ENCODE data around the gene PIK3R5.
"Not testable (repeated sequence)": the region's sequence is repeated elsewhere in the genome, so short reads cannot be mapped to it uniquely, and the experiment has no call there.

Gene PIK3R5

GRCh38 chr17:8865811-8866210 is 99.7 kb downstream of the PIK3R5 start:
- no peak for DNase-seq (ENCODE audit: extremely low read depth in 1 of 2, low read depth in 1 of 2)

GRCh38 chr17:8865385-8865784 is 100.1 kb downstream of the PIK3R5 start:
- no peak for DNase-seq (ENCODE audit: extremely low read depth in 1 of 2, low read depth in 1 of 2)

GRCh38 chr17:8862213-8863056 is 103.1 kb downstream of the PIK3R5 start:
- DNase-seq (ENCODE audit: extremely low read depth in 1 of 2, low read depth in 1 of 2) = no peak

GRCh38 chr17:8861495-8862181 is 103.9 kb downstream of the PIK3R5 start:
- DNase-seq (ENCODE audit: extremely low read depth in 1 of 2, low read depth in 1 of 2) = no peak

DNA sequence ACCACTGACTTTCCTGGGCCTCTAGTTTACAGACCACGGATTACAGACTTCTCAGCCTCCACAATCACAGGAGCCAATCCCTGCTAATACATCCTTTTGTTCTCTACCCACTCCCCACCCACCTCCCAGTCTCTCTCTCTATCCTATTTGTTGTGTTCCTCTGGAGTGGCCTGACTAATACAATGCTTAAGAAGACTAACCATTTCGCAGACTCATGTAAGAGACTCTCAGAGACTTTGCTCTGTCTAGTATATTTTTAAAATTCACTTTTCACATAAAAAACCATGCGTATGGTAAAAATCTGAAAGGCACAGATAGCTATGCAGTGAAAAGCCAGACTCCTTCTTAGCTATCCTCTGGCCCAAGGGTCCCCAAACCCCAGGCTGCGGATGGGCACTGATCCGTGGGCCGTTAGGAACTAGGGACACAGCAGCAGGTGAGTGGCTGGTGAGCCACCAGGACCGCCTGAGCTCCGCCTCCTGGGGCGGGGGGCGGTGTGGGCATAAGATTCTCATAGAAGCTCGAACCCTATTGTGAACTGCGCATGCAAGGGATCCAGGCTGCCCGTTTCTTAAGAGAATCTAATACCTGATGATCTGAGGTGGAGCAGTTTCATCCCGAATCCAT is 105.6 kb downstream of the PIK3R5 start:
- DNase-seq (ENCODE audit: extremely low read depth in 1 of 2, low read depth in 1 of 2) = no peak

DNA sequence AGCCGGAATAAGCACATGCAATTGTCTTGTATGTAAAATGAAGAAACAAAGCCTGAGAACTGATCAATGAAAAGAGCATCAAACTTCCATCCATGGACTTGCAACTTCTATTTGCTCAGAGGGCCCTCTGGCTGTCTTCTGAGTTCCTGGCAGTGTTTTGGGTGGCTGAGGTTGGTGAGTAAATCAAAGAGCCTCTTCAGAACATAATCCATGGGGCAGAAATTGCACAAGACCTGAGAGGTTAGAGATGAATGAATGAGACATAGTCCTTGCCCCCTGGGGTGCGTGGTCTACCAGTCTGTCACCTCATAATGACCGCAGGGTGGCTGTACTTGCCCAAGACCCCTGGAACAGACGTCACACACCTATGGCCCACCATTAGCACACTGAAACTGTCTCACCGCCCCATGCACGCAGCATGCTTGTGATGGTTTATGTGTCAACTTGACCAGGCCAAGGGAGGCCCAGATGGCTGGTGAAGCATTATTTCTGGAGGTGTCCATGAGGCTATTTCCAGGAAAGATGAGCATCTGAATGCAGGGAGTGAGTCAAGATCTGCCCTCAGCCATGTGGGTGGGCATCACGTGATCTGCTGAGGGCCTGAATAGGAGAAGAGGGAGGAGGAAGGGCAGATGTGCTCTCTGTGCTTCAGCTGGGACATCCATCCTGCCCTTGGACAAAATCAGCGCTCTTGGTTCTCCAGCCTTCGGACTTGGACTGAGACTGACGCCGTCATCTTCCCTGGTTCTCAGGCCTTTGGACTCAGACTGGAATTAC is 106.3 kb downstream of the PIK3R5 start:
- DNase-seq (ENCODE audit: extremely low read depth in 1 of 2, low read depth in 1 of 2) = peak; percentile 37 to 50

GRCh38 chr17:8857919-8858318 is 107.6 kb downstream of the PIK3R5 start:
- DNase-seq (ENCODE audit: extremely low read depth in 1 of 2, low read depth in 1 of 2) = peak; percentile 39 to 52

DNA sequence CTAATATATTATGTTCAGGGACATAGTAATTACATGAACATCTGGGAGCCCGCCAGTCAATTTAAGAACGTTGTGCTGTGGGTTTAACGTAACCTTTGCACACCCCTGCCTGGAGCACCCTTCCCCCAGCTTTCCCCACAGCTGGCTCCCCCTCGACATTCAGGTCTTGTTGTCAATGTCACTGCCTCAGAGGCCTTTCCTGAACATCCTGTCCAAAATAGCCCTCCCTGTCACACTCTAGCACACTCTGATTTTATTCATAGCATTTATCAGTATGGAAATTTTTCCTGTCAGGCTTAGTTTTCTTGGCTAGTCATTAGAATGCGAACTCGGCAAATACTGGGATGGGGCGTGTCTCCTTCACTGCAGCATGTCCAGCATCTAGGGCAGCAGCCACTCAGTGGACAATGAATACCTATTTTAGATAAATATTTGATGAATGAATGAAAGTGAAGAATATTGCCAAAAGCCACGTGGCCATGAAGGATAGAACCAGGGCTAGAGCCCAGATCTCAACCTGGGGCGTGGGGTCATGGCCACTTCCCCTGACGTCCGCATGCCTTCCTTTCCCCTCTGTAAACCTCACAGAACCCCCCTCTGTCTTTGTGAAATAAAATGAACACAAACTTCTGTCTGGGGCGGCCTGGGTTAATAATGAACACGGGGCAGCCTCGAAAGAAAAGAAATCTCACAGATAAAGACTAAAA is 108.5 kb downstream of the PIK3R5 start:
- DNase-seq (ENCODE audit: extremely low read depth in 1 of 2, low read depth in 1 of 2) = no peak

DNA sequence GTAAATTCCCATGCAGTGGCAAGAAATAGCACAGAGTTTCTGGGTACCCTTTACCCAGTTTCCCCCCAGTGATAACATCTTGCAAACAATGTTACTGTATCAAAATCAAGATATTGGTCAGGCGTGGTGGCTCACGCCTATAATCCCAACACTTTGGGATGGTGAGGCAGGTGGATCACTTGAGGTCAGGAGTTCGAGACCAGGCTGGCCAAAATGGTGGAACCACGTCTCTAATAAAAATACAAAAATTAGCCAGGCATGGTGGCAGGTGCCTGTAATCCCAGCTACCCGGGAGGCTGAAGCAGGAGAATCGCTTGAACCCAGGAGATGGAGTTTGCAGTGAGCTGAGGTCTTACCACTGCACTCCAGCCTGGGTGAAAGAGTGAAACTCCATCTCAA is 109.3 kb downstream of the PIK3R5 start:
- not testable (repeated sequence) for DNase-seq (ENCODE audit: extremely low read depth in 1 of 2, low read depth in 1 of 2)

DNA sequence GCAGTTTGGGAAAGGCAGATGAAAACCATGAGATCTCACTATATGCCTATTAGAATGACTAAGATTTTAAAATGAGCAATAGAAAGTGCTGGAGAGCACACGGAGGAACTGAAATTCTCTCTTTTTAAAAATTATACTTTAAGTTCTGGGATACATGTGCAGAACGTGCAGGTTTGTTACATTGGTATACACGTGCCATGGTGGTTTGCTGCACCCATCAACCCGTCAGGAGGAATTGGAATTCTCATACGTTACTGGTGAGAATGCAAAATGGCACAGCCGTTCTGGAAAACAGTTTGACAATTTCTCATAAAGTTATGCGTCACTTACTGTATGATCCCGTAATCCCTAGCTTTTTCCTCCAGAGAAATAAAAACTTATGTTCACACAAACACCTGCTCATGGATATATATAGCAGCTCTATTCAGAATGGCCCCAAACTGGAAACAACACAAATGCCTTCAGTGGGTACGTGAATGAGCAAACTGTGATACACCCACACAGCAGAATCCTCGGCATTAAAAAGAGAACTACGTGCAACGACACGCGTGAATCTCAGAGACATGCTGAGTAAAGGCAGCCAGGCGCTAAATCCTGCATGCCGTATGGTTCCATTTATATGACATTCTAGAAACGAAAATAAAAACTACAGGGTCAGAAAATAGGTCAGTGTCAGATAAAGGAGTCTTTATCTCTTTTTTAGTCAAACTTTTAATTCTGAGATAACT is 109.9 kb downstream of the PIK3R5 start:
- DNase-seq (ENCODE audit: extremely low read depth in 1 of 2, low read depth in 1 of 2) = no peak

- no peak for DNase-seq (ENCODE audit: extremely low read depth in 1 of 2, low read depth in 1 of 2)
Observed at GRCh38 chr17:8851600-8851999, 113.9 kb downstream of the PIK3R5 start.

GRCh38 chr17:8849311-8850041 is 116.0 kb downstream of the PIK3R5 start:
- DNase-seq (ENCODE audit: extremely low read depth in 1 of 2, low read depth in 1 of 2) = no peak

DNA sequence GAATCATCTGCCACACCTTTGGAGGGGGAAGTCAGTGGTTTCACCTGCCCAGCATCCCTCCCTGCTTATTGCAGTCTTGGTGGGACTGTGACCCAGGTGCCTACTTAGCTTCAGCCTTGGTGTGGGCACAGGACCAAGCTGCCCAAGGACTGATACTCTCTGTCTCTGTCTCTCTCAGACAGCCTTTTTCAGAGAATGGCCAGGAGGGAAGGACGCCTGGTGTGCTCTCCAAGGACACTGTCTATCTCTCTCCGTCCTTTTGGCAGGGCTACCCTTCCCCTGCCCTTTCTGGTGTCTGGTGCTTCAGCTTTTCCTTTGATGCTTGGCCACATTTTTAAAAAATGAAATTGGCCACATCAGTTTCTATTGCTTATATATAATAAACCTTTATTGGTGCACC is 117.6 kb downstream of the PIK3R5 start:
- no peak for DNase-seq (ENCODE audit: extremely low read depth in 1 of 2, low read depth in 1 of 2)

- DNase-seq (ENCODE audit: extremely low read depth in 1 of 2, low read depth in 1 of 2) = no peak
Observed at GRCh38 chr17:8846768-8847211, 118.7 kb downstream of the PIK3R5 start.

DNA sequence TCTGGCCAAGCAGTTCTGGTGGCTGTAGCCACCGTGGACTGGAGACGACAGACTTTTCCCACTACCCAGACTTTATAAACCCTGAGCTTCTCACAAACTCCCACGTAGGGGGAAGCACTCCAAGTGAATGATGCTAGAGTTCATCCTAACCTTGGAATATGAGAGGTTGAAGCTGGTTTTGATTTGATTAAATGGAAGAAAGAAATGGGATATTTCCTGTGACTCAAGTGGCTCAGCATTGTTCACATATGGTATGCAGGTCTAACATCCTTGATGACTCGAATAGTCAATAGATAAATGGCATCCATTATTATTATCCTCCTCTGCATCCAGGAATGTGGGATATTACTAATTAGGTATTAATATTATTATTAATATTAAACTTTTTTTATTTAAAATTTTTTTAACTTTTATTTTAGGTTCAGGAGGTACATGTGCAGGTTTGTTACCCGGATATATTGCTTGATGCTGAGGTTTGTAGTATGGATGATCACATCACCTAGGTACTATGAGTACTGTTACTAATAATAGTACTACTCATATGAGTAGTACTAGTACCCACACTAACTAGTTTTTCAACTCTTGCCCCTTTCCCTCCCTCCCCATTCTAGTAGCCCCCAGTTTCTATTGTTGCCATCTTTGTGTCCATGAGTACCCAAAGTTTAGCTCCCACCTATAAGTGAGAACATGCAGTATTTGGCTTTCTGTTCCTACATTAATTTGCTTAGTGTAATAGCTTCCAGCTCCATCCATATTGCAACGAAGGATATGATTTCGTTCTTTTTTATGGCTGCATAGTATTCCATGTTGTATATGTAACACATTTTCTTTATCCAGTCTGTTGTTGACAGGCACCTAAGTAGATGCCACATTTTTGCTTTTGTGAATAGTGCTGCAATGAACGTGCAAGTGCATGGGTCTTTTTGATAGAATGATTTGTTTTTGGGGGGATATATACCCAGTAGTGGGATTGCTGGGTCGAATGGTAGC is 121.0 kb downstream of the PIK3R5 start:
- DNase-seq (ENCODE audit: extremely low read depth in 1 of 2, low read depth in 1 of 2) = no peak

- DNase-seq (ENCODE audit: extremely low read depth in 1 of 2, low read depth in 1 of 2) = no peak
Observed at GRCh38 chr17:8843344-8843743, 122.2 kb downstream of the PIK3R5 start.

GRCh38 chr17:8841844-8842243 is 123.7 kb downstream of the PIK3R5 start:
- DNase-seq (ENCODE audit: extremely low read depth in 1 of 2, low read depth in 1 of 2) = no peak

DNA sequence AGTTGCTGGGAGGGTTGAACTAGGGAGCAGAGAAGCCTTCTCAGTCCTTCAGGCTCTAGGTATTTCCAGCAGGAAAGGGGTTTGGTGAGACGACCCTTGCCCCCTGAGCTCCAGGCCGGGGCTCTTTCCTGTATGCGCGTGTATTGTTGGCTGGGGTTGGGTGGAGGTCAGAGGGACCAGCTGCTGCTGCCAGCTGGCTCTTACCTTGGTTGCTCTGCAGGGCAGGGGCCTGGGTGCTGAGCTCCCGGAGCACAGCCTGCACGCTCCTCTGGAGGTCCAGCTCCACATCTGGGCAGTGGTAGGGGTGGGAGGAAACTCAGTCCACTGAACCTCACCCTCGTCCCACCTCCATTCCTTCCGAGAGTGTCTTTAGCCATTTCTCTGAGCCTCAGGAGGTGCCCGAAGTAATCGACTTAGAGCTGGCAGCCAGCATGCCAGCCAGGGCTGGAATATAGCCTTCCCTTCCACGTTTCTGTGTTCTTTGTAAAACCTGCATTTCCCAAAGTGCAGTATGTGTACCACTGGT is 126.0 kb downstream of the PIK3R5 start:
- DNase-seq (ENCODE audit: extremely low read depth in 1 of 2, low read depth in 1 of 2) = no peak
